ENCODE results near the gene NSFL1C. TPM values are rescaled to one million over a fixed set of nuclear protein-coding genes. Genes with fewer than 3 reads are reported as not detected.
A peak's percentile ranks its signal among the peaks of the same experiment; 100 is the strongest.

Gene NSFL1C
- total RNA-seq (2014; rRNA removed; shearing (Covaris generic)) (40.2 and 49.6 TPM in 2 replicates), total RNA-seq (2022) (77.1 and 80.0 TPM in 2 replicates), Bru-seq, nascent RNA (percentile 83 among the genes with signal in this experiment), BruChase-seq, experiment 1, labeled RNA remaining after a 6-hour chase (percentile 72 among the genes with signal in this experiment), BruChase-seq, experiment 2, labeled RNA remaining after a 2-hour chase (percentile 76 among the genes with signal in this experiment)
- long read RNA-seq, transcript NSFL1C-201 (9 exons, 3,568 nt), result major isoform, 100 of 128 reads
- long read RNA-seq, partial matches to known transcripts, result 5 of 128 reads
- long read RNA-seq, other reads (novel, unspliced or antisense), result 18 of 128 reads

DNA sequence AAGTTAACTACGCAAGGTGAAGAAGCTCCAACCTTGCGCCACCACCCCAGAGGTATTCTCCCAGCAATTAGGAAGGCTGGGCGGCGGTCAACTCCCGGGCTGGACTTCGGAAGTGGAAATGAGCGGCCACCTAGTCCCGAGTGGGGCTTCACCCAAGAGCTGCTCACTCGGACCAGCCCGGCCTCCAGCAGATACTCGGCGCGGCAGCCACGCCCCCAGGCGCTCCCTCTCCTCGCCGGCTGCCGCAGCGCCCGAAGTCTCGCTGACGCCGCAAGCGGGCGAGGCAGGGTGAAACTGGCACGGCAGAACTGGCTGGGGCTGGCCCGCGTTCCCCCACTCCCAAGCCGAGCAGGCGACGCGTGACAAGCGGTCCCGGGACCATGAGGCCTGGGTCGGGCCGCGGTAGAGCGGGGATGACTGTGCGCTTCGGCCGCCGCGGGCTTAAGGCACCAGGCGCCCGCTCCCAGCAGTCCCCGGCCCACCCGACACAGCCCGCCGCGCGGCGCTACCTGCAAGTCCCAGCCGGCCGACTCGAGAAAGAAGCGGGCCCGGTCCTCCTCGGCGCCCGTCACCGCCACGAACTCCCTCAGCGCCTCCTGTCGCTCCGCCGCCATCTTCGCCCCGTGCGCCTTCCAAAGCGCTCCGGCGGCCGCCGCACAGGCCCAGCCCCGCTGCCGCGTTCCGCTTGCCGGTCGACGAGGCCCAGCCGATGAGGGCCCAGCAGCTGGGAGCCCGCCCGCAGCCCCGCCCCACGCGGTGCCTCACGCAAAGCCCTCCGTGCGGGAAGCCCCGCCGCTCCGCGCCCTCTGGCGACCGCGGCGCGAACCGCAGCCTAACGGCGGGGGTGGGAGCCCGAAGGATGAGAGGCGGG lies at the start of gene NSFL1C:
NSFL1C (minus strand) TSS at position 639 of the 871 bp plus-strand sequence; CDS start at position 614, 25 bp downstream.
- Histone ChIP-seq H3K36me3 (ENCODE audit: insufficient read depth, low read length) (peaks cover 28% of the 10 kb centered on the region; the same call in 1 of the 2 replicates), H3K4me2 (ENCODE audit: low read length) (peak within 1 kb of the TSS; percentile 98), H2AFZ (ENCODE audit: low read length) (peak within 1 kb of the TSS; percentile 56; the same call in 1 of the 2 replicates), H4K20me1 (ENCODE audit: insufficient read depth, low read length) (peaks cover 16% of the 10 kb centered on the region), H3K79me2 (ENCODE audit: insufficient read depth, low read depth, low read length) (peaks cover 33% of the 10 kb centered on the region), H3K4me1 (ENCODE audit: insufficient read depth, low read length, poor library complexity, severe bottlenecking) (peaks cover 35% of the 10 kb centered on the region), H3K9me3 (ENCODE audit: low read length) (no peaks in the 10 kb centered on the region), H3K27ac (ENCODE audit: low read depth, low read length, poor library complexity, severe bottlenecking) (peak within 1 kb of the TSS; percentile 46), H3K9me2 (ENCODE audit: insufficient read depth, low read length) (no peaks in the 10 kb centered on the region), H3K4me3 (ENCODE audit: low read depth, low read length, poor library complexity, severe bottlenecking) (peak within 1 kb of the TSS; percentile 85)
- ChIA-PET POLR2A (interaction anchor here (1.1 to 1.2 kb wide), 2 partner anchors 28 to 34 kb away, joined by 3 read pairs; no protein-coding TSS in a partner anchor), CTCF (ENCODE audit: unreplicated experiment) (interaction anchor here (1.2 kb wide), 1 partner anchor 37 kb away, joined by 6 read pairs; no protein-coding TSS in a partner anchor)
- DNase-seq (ENCODE audit: low spot score), result peak; percentile 96
- no peak for TF ChIP-seq EZH2phosphoT487 (IDR thresholded peaks at IDR 0.05; ENCODE audit: borderline replicate concordance, low read depth, low read length)
- TF ChIP-seq, protein P1, sequence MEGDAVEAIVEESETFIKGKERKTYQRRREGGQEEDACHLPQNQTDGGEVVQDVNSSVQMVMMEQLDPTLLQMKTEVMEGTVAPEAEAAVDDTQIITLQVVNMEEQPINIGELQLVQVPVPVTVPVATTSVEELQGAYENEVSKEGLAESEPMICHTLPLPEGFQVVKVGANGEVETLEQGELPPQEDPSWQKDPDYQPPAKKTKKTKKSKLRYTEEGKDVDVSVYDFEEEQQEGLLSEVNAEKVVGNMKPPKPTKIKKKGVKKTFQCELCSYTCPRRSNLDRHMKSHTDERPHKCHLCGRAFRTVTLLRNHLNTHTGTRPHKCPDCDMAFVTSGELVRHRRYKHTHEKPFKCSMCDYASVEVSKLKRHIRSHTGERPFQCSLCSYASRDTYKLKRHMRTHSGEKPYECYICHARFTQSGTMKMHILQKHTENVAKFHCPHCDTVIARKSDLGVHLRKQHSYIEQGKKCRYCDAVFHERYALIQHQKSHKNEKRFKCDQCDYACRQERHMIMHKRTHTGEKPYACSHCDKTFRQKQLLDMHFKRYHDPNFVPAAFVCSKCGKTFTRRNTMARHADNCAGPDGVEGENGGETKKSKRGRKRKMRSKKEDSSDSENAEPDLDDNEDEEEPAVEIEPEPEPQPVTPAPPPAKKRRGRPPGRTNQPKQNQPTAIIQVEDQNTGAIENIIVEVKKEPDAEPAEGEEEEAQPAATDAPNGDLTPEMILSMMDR (conservative IDR thresholded peaks at IDR 0.05; ENCODE audit: low read length), result peak; percentile 85
- intact Hi-C loops (cut with micrococcal nuclease; ENCODE audit: unreplicated experiment), result loop anchor here (1.0 kb wide), 2 partner anchors 68 to 348 kb away; partner anchors contain the start of gene PSMF1
- BruUV-seq (replicated peaks), result no TSS peak

DNA sequence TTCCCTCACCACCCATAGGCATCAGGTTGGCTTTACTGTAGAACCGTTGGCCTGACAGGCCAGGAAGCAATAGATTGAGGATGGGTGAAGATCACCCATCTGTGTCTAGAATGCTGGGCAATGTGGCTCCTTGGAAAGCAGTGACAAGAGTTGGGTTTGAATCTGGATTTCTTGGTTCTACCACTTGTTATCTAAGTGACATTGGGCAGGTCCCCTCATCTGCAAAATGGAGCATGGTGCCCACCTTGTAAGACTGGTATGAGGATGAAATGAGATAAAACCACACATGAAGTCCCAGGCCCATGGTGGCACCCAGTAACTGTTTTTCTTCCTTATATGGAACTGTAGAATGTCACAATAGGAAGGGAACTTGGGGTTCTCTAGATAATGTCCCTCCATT lies 47.2 kb upstream of the NSFL1C start:
- no peak overlapping the region for H3K4me2 ChIP-seq (ENCODE audit: low read length)
- no peaks in the 10 kb centered on the region for H3K36me3 ChIP-seq (ENCODE audit: insufficient read depth, low read length)
- H4K20me1 ChIP-seq (ENCODE audit: insufficient read depth, low read length), result no peaks in the 10 kb centered on the region
- no TSS peak for BruUV-seq (replicated peaks)
- H3K4me1 ChIP-seq (ENCODE audit: insufficient read depth, low read length, poor library complexity, severe bottlenecking), result no peaks in the 10 kb centered on the region
- intact Hi-C loops (cut with micrococcal nuclease; ENCODE audit: unreplicated experiment), result no loop called here
- no peaks in the 10 kb centered on the region for H3K79me2 ChIP-seq (ENCODE audit: insufficient read depth, low read depth, low read length)
- DNase-seq (ENCODE audit: low spot score), result no peak
- TF ChIP-seq EZH2phosphoT487 (IDR thresholded peaks at IDR 0.05; ENCODE audit: borderline replicate concordance, low read depth, low read length), result no peak
- TF ChIP-seq, protein P1 (conservative IDR thresholded peaks at IDR 0.05; ENCODE audit: low read length), result no peak
- no peak overlapping the region for H3K27ac ChIP-seq (ENCODE audit: low read depth, low read length, poor library complexity, severe bottlenecking)
- CTCF ChIA-PET (ENCODE audit: unreplicated experiment), result no interaction called here
- H3K9me3 ChIP-seq (ENCODE audit: low read length), result no peaks in the 10 kb centered on the region
- H2AFZ ChIP-seq (ENCODE audit: low read length), result no peak overlapping the region
- no peaks in the 10 kb centered on the region for H3K9me2 ChIP-seq (ENCODE audit: insufficient read depth, low read length)
- no peak overlapping the region for H3K4me3 ChIP-seq (ENCODE audit: low read depth, low read length, poor library complexity, severe bottlenecking)
- POLR2A ChIA-PET, result no interaction called here

All from OCI-LY7 (cell line).